Caki2 (cell line): ENCODE data around the gene CD9. TPM values are rescaled to one million over a fixed set of nuclear protein-coding genes. Genes with fewer than 3 reads are reported as not detected.

Experiments
- DNase-seq: peaks from one replicate; pipeline ENCODE4 v3.0.0-alpha.2; 2015; ENCODE audit warnings: low read depth
- in situ Hi-C: cut with HindIII; loops from 2 replicates; pipeline ENCODE4 v1.10.0; 2016; ENCODE audit warnings: low sequenced_read_pairs, low pct_unique_long_range_greater_than_20kb, mixed read lengths
- total RNA-seq: library from RNA; depleted of rRNA; stranded (reverse); fragments of >200 nt; shearing (Covaris generic); gene quantifications from 2 replicates; pipeline ENCODE4 v1.2.3, GENCODE V29; 2014; ENCODE audit warnings: low replicate concordance

The CD9 gene
- total RNA-seq, 1 experiment from 2014 or later = 64.2 TPM

DNA sequence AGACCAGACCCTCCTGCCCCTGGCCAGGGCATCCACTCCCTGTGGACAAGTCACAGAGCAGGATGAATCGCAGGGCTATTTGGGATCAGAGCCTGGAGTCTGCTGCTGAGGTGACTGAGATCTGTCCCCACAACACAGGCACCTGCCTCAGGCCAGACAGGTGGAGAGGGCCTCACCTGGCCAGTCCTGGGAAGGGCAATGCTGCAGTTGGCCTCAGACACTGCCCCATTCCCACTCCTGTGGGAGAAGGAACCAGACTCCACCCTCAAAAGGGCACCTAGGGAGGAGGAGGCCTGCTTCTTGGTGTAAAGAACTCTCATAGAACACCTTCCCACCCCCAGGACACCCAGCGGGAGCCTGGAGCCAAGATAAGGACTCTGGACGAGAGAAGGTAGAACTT is 62.0 kb downstream of the CD9 start:
- in situ Hi-C loops = no loop called here
- no peak for DNase-seq

DNA sequence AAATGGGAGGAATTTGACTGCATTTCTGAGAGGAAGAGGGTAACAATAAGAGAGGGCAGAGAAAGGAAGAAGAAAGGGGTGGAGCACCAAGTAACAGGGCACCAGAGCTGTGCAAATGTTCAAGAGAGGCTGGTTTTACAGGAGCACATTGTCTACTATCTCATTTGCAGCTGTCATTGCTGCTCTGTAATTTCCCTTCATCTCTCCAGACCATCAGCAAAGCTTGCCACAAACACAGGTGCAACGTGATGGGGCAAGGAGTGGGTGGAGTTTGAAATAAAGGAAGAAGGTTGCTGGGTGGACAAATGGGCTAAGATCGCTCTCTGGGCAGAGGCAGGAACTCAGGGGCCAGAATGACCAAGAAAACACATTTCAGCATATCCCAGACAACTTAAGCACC is 62.4 kb downstream of the CD9 start:
- no peak for DNase-seq
- in situ Hi-C loops = no loop called here

DNA sequence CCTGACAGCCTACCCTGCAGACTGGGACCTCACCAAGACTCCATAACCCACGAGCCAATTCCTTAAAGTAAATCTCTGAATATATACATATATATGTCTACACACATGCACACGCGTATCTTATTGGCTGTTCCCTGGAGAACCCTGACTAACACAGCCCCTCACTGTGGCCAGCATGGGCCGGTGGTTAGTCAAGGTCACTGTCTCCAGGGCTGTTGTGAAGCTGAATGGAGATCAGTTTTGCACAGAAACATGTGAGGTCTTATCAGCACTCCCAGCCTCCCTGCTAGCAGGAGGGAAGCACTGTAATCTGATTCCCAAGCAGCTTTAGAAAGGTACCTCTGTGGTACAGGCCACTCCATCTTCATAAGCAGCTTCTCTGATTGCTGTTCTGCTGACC is 63.7 kb downstream of the CD9 start:
- in situ Hi-C loops = no loop called here
- no peak for DNase-seq

DNA sequence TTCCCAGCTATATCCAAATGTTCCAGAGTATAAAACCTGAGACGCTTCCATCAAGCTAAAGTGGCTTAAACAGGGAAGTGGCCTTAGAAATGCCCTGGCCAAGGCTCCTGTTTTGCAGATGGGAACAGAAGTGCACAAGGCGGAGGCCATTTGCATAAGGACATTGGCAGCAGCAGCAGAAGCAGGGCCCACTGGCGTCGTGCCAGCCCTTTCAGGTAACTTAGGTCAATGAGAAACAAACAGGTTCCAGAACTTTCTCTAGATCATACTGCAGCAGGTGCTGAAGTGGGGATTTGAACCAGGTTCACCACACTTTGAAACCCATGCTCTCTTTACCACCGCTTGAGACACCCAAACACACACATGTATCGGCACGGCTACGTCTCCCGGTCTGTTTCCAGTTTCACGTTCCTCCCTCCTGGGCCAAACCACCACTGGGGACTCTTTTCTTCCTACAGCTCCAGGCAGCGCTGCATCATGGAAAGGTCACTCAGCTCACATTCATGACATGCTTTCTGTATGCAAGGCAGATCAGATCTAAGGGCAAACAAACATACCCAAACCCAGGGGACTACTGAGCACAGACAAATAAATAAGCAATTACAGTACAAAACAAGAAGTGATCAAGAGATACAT is 64.3 kb downstream of the CD9 start:
- in situ Hi-C loops = no loop called here
- no peak for DNase-seq

DNA sequence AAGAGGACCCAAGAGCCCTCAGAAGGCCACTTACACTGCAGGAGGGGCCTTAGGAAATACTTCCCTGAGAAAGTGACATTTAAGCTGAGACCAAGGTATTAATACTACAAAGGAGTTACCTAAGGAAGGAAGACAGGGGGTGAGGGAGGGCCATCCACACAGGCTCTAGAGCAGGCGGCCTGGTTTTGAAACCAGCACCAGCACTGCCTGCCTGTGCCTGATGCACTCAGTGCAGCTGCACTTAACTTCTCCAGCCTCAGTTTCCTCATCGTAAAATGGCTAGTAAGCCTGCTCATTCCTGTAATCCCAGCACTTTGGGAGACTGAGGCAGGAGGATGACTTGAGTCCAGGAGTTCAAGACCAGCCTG is 64.8 kb downstream of the CD9 start:
- in situ Hi-C loops = no loop called here
- DNase-seq = no peak

DNA sequence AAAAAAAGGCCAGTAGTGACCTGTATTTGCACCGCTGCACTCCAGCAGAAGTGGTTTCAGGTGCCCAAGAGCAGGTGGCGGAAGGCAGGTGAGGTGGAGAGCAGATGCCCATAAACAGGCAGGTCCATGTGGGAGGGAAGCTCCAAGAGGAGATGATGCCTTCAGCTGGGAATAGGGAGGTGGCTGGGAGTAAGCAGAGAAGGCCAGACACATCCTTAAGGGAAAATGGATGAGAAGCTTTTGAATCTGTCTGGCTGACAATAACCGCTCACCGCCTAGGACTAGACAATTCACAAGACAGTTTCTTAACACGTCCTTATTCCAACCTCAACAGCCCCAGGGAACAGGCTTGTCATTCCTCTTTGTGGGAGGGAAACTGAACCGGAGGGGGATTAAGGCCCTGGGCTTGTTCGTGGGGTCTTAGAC is 66.4 kb downstream of the CD9 start:
- in situ Hi-C loops = no loop called here
- no peak for DNase-seq

DNA sequence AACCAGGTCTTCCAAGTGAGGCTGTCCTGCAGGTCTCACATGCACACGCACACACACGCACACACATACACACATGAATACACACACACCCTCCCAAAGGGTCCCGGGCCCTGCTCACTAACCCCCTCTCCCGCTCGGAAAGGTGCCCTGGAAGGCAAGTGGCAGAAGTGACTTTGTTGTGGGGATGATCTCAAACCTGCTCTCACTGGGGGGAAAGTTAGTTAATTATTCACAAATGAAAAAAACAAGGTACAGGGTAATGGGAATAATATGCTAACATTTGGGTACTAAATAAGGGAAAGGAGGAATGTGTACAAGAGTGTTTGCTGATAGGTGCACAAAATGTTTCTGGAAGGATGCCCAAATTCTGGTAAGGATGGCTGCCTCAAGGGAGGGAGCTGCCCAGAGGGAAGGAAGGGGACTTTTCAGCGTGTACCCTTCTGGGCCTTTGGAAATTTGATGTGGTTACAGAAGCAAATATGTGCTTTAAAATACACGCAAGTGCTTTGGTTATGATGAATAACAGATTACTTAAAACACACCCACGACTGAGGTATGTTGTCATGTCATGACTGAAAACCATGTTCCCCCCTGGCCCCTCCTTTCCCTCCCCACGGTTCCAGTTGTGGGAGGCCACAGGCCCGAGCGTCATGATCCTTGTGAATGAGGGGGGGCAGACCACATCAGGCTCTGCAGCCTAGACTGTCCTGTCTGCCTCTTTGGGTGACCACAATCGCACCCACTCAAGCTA is 66.9 kb downstream of the CD9 start:
- in situ Hi-C loops = no loop called here
- peak; percentile 76 for DNase-seq

DNA sequence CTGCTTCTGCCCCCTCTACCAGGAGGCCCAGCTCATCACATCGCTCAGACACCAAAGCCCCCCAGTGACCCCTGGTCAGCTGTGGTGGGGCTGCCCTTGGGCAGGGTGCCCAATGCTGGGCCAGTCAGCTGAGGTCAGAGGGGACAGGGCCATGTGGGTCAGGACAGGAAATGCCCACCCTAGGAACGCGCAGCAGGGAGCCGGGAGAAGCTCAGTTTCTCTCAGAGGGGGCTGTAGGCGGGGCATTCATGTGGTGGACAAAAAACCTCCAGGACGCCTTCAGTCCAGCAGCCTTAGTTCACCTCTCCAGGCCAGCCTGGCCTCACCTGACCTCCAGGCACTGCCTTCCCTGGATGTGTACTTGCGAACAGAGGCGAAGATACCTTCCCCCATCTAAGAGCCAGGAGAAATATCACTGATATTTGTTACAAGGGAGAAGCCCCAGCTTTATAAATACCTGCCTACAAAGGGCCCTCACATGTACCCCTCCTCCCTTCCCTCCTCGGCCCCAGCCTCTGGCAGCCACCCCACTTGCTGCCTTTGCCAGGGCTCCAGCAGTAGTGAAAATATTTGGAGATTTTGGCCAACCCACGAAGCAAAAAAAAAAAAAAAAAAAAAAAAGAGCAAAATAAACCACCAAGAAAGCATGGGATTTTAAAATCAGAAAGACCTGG is 68.4 kb downstream of the CD9 start:
- in situ Hi-C loops = no loop called here
- DNase-seq = no peak

DNA sequence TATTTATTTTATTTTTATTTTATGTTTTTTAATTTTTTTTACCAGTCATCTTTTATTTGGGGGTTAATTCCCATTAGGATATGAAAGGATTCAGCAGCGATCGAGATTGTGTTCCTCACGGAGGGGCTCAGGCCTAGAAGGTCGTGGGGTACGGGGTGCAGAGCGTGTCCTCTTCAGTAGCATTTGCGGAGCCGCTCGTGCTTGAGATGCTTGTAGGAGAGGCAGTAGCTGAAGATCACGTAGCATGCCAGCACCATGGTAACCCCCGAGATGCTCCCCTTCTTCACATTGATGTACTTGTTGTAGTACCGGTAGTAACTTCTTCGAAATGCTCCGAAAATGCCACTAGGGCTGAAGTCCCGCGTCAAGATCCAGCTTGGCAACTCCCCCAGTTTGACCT is 69.8 kb downstream of the CD9 start:
- in situ Hi-C loops = no loop called here
- no peak for DNase-seq

DNA sequence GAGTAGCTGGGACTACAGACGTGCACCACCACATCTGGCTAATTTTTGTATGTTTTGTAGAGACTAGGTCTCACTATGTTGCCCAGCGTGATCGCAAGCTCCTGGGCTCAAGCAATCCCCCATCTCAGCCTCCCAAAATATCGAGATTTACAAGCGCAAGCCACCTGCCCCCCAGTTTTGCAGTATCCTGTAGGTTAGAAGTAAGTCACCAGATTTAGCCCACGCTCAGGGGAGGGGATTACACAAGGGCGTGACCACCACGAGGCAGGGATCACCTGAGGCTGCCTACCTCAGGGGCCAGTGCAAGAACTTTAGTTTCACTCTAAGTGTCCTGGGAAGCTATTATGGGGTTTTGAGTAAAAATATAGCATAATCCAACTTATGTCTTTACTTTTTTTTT is 71.1 kb downstream of the CD9 start:
- in situ Hi-C loops = no loop called here

DNA sequence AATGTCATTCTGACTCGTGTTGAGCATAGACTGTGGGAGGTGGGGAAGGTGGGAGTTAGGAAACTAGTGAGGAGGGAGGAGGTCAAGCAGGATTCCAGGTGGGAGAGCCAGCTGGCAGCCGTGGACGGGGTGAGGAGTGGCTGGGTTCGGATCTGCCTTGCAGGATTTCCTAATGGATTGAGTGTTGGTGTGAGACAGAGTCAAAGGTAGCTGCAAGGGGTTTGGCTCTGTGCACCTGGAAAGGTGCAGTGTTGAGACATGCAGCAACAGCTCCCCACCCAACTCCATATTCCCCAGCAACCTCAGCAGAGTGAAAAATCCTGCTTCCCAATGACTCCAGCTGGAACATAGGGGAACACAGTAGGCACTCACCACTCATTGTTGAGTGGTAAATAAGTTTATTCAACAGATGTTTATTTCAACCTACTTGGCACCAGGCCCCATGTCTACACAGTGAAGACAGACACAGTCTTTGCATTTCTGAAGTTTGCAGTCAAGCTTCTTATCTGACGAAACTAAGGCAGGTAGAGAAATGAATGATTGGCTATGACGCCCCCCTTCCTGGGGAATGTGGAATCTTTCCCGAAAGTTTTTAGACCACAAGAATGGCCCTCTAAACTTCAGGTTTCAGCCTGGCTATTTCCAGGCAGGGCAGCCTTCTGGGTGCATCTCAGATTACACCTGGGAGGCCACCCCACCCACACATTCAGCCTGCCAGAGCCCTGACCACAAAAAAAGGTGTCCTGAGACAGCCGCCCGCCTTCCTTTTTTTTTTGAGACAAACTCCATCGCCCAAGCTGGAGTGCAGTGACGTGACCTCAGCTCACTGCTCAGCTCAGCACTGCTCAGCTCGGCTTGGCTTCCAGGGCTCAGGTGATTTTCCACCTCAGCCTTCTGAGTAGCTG is 72.4 kb downstream of the CD9 start:
- in situ Hi-C loops = no loop called here
- peak; percentile 21 for DNase-seq

More for the DNA sequence above, 71.1 kb downstream of the CD9 start:
- DNase-seq = no peak

DNA sequence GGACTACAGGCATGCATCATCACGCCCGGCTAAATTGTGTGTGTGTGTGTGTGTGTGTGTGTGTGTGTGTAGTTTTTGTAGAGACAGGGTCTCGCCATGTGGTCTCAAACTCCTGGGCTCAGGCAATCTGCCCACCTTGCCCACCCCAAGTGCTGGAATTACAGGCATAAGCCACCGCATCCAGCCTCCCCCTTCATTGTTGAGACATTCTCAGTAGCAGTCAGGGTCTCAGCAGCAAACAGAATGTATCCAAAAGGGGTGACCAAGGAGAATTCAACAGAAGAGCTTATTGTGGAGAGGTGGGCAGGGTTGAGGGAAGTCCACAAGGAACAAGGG is 73.0 kb downstream of the CD9 start:
- in situ Hi-C loops = no loop called here
- no peak for DNase-seq

DNA sequence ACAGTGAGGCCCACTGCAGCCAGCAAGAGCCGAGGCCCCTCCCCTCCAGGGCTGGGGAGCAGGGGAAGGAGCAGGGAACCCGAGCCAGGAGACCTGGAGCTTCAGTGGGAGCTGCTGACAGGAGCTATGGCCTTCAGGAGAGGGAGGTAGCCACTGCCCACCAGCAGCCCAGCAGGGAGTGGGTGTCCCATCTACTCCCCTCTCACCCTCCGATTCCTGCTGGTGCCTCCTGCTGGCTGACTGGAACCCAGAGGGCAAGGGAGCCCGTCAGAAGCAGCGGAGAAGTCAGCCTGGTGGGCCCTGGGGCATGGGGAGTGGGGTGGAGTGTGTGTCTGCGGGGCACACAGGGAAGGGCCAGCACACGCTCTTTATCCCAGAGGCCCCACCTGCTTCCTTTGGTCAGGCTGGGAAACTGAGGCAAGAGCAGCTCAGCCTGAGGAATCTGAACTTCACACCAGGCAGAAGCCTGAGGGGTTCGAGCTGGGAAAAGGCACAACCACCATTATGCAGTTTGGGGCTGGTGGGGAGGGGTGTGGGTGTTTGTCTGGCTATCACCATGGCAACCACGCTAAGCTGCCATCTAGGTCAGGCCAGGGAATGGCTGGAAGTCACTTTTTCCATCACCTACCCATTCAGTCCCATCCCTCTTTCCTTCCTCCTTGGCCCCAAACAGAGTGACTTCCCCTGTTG is 73.5 kb downstream of the CD9 start:
- no peak for DNase-seq
- in situ Hi-C loops = no loop called here

DNA sequence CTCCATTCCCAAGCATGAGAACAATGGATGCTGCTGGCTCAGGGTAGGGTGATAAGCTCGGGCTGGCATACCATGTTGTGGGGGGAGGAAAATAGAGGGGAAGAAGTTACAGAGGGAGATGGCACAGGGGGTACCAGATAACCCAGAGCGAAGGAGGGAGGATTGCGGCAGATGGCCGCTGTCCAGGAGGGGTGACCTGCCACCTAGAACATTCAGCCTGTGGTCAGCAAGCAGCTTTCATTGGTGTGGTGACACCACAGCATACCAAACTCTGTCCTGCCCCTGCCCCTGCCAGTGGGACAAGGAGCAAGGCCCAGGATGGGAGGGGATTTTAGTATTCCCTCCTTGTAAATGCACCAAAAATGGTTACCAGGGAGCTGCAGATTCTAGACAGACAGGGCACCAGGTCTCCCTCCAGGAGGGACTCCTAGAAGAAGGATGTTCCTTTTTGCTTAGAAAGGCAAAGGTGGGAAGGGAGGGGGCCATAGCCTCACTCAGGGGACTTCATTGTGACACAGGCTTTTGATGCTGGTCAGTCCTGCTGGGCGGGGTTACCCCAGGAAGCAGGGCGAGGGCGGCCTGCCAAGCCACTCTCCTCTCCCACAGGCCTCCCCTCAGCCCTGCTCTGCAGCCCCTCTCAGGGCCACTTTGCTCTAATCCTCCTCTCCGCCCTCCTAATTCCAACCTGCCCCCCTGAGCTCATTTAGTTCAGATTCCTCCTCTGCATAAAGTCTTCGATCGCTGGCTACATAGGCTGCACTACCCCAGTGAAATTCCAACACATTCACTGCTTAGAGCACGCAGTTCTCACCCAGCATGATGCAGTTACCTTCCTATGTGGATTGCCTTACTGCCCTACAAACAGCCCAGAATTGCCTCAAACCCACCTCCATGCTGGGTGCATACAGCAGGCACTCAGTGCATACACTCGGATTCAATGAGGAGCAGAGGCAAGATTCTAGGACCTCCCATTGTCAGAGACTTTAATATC is 74.3 kb downstream of the CD9 start:
- in situ Hi-C loops = no loop called here
- DNase-seq = no peak

DNA sequence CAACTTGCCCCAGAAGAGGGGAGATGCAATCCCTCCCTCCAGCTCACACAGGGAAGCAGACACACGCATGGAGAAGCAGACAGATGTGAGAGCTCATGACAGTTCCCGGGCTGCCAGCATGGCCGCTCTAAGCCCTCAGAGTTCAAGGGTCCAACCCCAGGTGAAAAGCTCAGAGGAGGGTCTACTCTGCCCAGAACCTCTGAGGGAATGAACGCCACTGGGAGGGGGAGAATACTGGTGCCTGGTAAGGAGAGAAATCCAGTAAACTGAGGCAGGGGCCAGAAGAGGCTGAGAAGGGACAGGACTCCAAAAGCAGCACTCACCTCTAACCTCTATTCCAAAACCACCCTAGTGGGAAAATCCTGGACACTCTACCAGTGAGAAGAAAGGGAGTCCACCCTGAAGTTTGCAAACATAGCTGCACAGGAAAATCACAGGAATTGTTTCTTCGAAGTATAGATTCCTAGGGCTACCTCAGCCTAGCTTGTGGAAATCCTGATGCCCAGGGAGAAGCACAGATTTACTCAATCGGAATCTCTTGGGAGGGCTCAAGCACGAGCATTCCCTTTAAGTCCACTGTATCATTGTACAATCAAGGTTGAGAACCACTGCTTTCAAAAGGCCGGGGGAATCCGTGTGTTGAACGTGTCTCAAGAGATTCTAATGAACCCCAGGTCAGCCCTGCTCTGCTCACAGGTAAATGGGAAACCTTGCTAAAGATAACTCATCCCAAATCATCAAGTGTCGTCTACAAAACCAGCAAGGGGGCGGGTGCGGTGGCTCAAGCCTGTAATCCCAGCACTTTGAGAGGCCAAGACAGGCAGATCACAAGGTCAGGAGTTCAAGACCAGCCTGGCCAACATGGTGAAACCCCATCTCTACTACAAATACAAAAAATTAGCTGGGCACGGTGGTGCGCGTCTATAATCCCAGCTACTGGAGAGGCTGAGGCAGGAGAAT is 76.0 kb downstream of the CD9 start:
- in situ Hi-C loops = no loop called here
- DNase-seq = no peak

DNA sequence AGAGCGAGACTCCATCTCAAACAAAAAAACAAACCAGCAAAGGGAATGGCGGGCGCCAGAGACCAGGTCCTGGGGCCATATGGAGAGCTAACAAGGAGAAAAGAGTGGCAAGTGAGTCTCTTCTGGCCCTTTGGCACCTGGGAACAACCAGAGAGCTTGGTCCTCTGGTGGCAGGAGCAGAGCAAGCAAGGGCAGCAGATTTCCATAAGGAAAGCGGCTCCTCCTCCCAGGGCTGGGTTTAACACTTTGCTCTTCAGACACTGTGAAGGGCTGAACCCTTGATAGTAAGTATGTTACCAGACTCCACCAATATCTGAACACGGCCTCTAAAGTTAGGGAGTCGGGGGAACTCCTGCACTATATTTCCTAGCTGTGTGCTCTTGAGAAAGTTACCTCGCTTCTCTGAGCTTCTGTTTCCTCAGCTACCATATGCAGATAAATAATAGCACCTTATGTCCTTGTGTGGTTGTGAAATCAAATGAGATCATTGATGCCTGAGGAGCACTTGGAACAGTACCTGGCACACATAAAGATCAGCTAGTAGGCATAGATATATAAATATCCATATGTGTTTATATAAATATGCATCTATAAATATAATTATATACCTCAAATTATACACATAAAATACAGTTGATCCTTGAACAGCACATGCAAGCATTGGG is 76.9 kb downstream of the CD9 start:
- in situ Hi-C loops = no loop called here
- DNase-seq = no peak
